ENCODE results near the gene PKHD1.

The PKHD1 gene

GRCh38 chr6:51725155-51725554 is 362.3 kb downstream of the PKHD1 start:
- DNase-seq (ENCODE audit: low read depth) = no peak
- no peak for TF ChIP-seq CTCF (IDR thresholded peaks at IDR 0.05; ENCODE audit: low read depth, low read length, missing control alignments)
- in situ Hi-C loops (cut with HindIII; ENCODE audit: low sequenced_read_pairs) = no loop called here
- H3K4me3 ChIP-seq (ENCODE audit: low read depth, low read length) = no peak overlapping the region

- no peak overlapping the region for H3K4me3 ChIP-seq (ENCODE audit: low read depth, low read length)
- TF ChIP-seq CTCF (IDR thresholded peaks at IDR 0.05; ENCODE audit: low read depth, low read length, missing control alignments) = no peak
- DNase-seq (ENCODE audit: low read depth) = no peak
- in situ Hi-C loops (cut with HindIII; ENCODE audit: low sequenced_read_pairs) = no loop called here
Measured at GRCh38 chr6:51720327-51720726, 367.1 kb downstream of the PKHD1 start.

- H3K4me3 ChIP-seq (ENCODE audit: low read depth, low read length) = no peak overlapping the region
- no peak for TF ChIP-seq CTCF (IDR thresholded peaks at IDR 0.05; ENCODE audit: low read depth, low read length, missing control alignments)
- DNase-seq (ENCODE audit: low read depth) = no peak
- in situ Hi-C loops (cut with HindIII; ENCODE audit: low sequenced_read_pairs) = no loop called here
Measured at GRCh38 chr6:51719297-51719696, 368.1 kb downstream of the PKHD1 start.

GRCh38 chr6:51718533-51718932 is 368.9 kb downstream of the PKHD1 start:
- no peak for DNase-seq (ENCODE audit: low read depth)
- H3K4me3 ChIP-seq (ENCODE audit: low read depth, low read length) = no peak overlapping the region
- TF ChIP-seq CTCF (IDR thresholded peaks at IDR 0.05; ENCODE audit: low read depth, low read length, missing control alignments) = no peak
- in situ Hi-C loops (cut with HindIII; ENCODE audit: low sequenced_read_pairs) = no loop called here

- in situ Hi-C loops (cut with HindIII; ENCODE audit: low sequenced_read_pairs) = no loop called here
Measured at GRCh38 chr6:51717477-51717876, 369.9 kb downstream of the PKHD1 start.

GRCh38 chr6:51711876-51712275 is 375.5 kb downstream of the PKHD1 start:
- no peak for TF ChIP-seq CTCF (IDR thresholded peaks at IDR 0.05; ENCODE audit: low read depth, low read length, missing control alignments)
- in situ Hi-C loops (cut with HindIII; ENCODE audit: low sequenced_read_pairs) = no loop called here
- H3K4me3 ChIP-seq (ENCODE audit: low read depth, low read length) = no peak overlapping the region
- no peak for DNase-seq (ENCODE audit: low read depth)

More at GRCh38 chr6:51717477-51717876, 369.9 kb downstream of the PKHD1 start:
- H3K4me3 ChIP-seq (ENCODE audit: low read depth, low read length) = no peak overlapping the region
- TF ChIP-seq CTCF (IDR thresholded peaks at IDR 0.05; ENCODE audit: low read depth, low read length, missing control alignments) = no peak
- DNase-seq (ENCODE audit: low read depth) = no peak

- TF ChIP-seq CTCF (IDR thresholded peaks at IDR 0.05; ENCODE audit: low read depth, low read length, missing control alignments) = no peak
- in situ Hi-C loops (cut with HindIII; ENCODE audit: low sequenced_read_pairs) = no loop called here
- no peak overlapping the region for H3K4me3 ChIP-seq (ENCODE audit: low read depth, low read length)
- DNase-seq (ENCODE audit: low read depth) = no peak
Measured at GRCh38 chr6:51706086-51706485, 381.3 kb downstream of the PKHD1 start.

Data from astrocyte of the cerebellum (primary cell).